ENCODE measurements around the gene TSEN34.
"Not testable (repeated sequence)": the region's sequence is repeated elsewhere in the genome, so short reads cannot be mapped to it uniquely, and the experiment has no call there.

TSEN34 gene

GRCh38 chr19:54209811-54210494 lies 18.8 kb downstream of the TSEN34 start:
- no peak for DNase-seq

- no peak for DNase-seq
Measured at GRCh38 chr19:54211235-54211634, 20.1 kb downstream of the TSEN34 start.

GRCh38 chr19:54214217-54214616 lies 23.1 kb downstream of the TSEN34 start:
- not testable (repeated sequence) for DNase-seq

- not testable (repeated sequence) for DNase-seq
Measured at GRCh38 chr19:54214734-54215133, 23.6 kb downstream of the TSEN34 start.

- no peak for DNase-seq
Measured at GRCh38 chr19:54216869-54217268, 25.8 kb downstream of the TSEN34 start.

- not testable (repeated sequence) for DNase-seq
Measured at GRCh38 chr19:54217517-54218247, 26.6 kb downstream of the TSEN34 start.

GRCh38 chr19:54218259-54218658 lies 27.2 kb downstream of the TSEN34 start:
- DNase-seq = no peak

GRCh38 chr19:54218960-54219661 lies 28.0 kb downstream of the TSEN34 start:
- no peak for DNase-seq

GRCh38 chr19:54219702-54220101 lies 28.6 kb downstream of the TSEN34 start:
- DNase-seq = not testable (repeated sequence)

GRCh38 chr19:54221947-54222346 lies 30.8 kb downstream of the TSEN34 start:
- DNase-seq = not testable (repeated sequence)

GRCh38 chr19:54222474-54223276 lies 31.6 kb downstream of the TSEN34 start, which contains the start of gene LILRB3:
TSS of gene LILRB3 (minus strand) at chr19:54223007. CDS start at chr19:54222976, 31 bp downstream.
- DNase-seq = not testable (repeated sequence)

GRCh38 chr19:54223277-54223936 lies 32.3 kb downstream of the TSEN34 start:
- DNase-seq = not testable (repeated sequence)

- DNase-seq = not testable (repeated sequence)
Measured at GRCh38 chr19:54223937-54224281, 32.8 kb downstream of the TSEN34 start.

- DNase-seq = not testable (repeated sequence)
Measured at GRCh38 chr19:54224619-54225018, 33.5 kb downstream of the TSEN34 start.

GRCh38 chr19:54229146-54229545 lies 38.0 kb downstream of the TSEN34 start:
- DNase-seq = no peak

- DNase-seq = no peak
Measured at GRCh38 chr19:54230031-54230430, 38.9 kb downstream of the TSEN34 start.

GRCh38 chr19:54231077-54231931 lies 40.2 kb downstream of the TSEN34 start:
- peak in 1 of 2 experiments; percentile 11 for DNase-seq

- no peak for DNase-seq
Measured at GRCh38 chr19:54233941-54234340, 42.8 kb downstream of the TSEN34 start.

- not testable (repeated sequence) for DNase-seq
Measured at GRCh38 chr19:54239491-54240371, 48.6 kb downstream of the TSEN34 start.

All from cerebellar nuclear complex (tissue), 1 donor.